Caco-2 (cell line): ENCODE results near the gene OR51B4. TPM values are rescaled to one million over a fixed set of nuclear protein-coding genes. Genes with fewer than 3 reads are reported as not detected.

Source experiments
- BruUV-seq: library from RNA; stranded (reverse); fragments of 400-500 nt; replicated peaks from 2 replicates; lab custom pipeline; 2021; lab: Mats Ljungman, UMichigan
- CTCF ChIA-PET: fragments of 300-600 bp; sonication (Branson Sonifier 250); formaldehyde crosslinking; loops from one replicate; lab custom pipeline; 2022; ENCODE audit warnings: antibody characterized with exemption; lab: Charles Lee
- POLR2A ChIA-PET: fragments of 300-600 bp; sonication (Branson Sonifier 250); formaldehyde crosslinking; loops from one replicate; lab custom pipeline; 2022; ENCODE audit warnings: antibody characterized with exemption; lab: Charles Lee
- DNase-seq, 2 experiments: peaks; one replicate each; pipeline versions ENCODE4 v3.0.0 to v3.0.0-alpha.2; 2020 to 2022
- H3K27me3 ChIP-seq: replicated peaks from 2 replicates; pipeline ENCODE4 v1.6.0; 2011; ENCODE audit warnings: low read length; ENCODE audit not compliant: control insufficient read depth, insufficient read depth
- H3K36me3 ChIP-seq: 2 replicates; pipeline ENCODE4 v1.5.1; 2011; ENCODE audit warnings: low read length; ENCODE audit not compliant: control insufficient read depth, insufficient read depth
- H3K4me1 ChIP-seq: fragments of 250-450 bp; sonication (Bioruptor Pico); 2 replicates; pipeline ENCODE4 v1.5.1; 2020; ENCODE audit warnings: mild to moderate bottlenecking
- H3K4me3 ChIP-seq: 2 replicates; pipeline ENCODE4 v1.5.1; 2011; ENCODE audit warnings: low read depth, mild to moderate bottlenecking, control low read depth, low read length
- H3K9me3 ChIP-seq: fragments of 250-450 bp; sonication (Bioruptor Pico); 2 replicates; pipeline ENCODE4 v1.5.1; 2020; ENCODE audit warnings: mild to moderate bottlenecking, moderate library complexity
- H3K27ac Mint-ChIP-seq: one replicate; pipeline ENCODE4 v1.8.0; 2022; ENCODE audit warnings: mixed read lengths; ENCODE audit not compliant: unreplicated experiment
- H3K27me3 Mint-ChIP-seq: one replicate; pipeline ENCODE4 v1.8.0; 2022; ENCODE audit warnings: mixed read lengths; ENCODE audit not compliant: insufficient read depth, unreplicated experiment
- H3K36me3 Mint-ChIP-seq: one replicate; pipeline ENCODE4 v1.8.0; 2022; ENCODE audit warnings: mild to moderate bottlenecking, mixed read lengths; ENCODE audit not compliant: insufficient read depth, unreplicated experiment
- H3K4me1 Mint-ChIP-seq: one replicate; pipeline ENCODE4 v1.8.0; 2022; ENCODE audit warnings: low read depth, mixed read lengths; ENCODE audit not compliant: unreplicated experiment
- H3K4me3 Mint-ChIP-seq: one replicate; pipeline ENCODE4 v1.8.0; 2022; ENCODE audit warnings: mild to moderate bottlenecking, moderate library complexity, mixed read lengths; ENCODE audit not compliant: unreplicated experiment
- H3K9me3 Mint-ChIP-seq: one replicate; pipeline ENCODE4 v1.8.0; 2022; ENCODE audit warnings: mixed read lengths; ENCODE audit not compliant: unreplicated experiment
- CTCF ChIP-seq, 2 experiments: fragments of 200-600 bp in 1 of 2; IDR thresholded peaks; 1 replicate in 1 of 2; 2 replicates in 1 of 2; pipeline versions ENCODE4 v1.5.1 to v1.8.0; 2011 to 2022; ENCODE audit warnings: antibody characterized with exemption in 1 of 2, control low read depth in 1 of 2, inconsistent platforms in 1 of 2, low read depth in 1 of 2, low read length in 1 of 2, mild to moderate bottlenecking in 1 of 2, moderate library complexity in 1 of 2; ENCODE audit not compliant: insufficient read depth in 1 of 2, severe bottlenecking in 1 of 2, unreplicated experiment in 1 of 2
- intact Hi-C: fragments of 100-400 bp; cut with micrococcal nuclease; formaldehyde crosslinking; loops from one replicate; pipeline ENCODE4 v1.10.0; 2022; ENCODE audit not compliant: unreplicated experiment
- total RNA-seq: library from RNA; stranded (reverse); gene quantifications from 2 replicates; pipeline ENCODE4 v1.2.3, GENCODE V29; 2022

Gene OR51B4
- total RNA-seq, 1 experiment from 2014 or later, result not detected

GRCh38 chr11:5281596-5281995 lies 20.1 kb downstream of the OR51B4 start:
- Histone ChIP-seq H3K36me3 (no peaks in the 10 kb centered on the region), H3K4me1 (no peaks in the 10 kb centered on the region), H3K9me3 (no peaks in the 10 kb centered on the region), H3K4me3 (no peak overlapping the region), H3K27me3 (no peaks in the 10 kb centered on the region)
- Mint-ChIP-seq H3K4me1 (peaks cover 6% of the 10 kb centered on the region), H3K36me3 (no peaks in the 10 kb centered on the region), H3K4me3 (no peak overlapping the region), H3K9me3 (no peaks in the 10 kb centered on the region), H3K27me3 (no peaks in the 10 kb centered on the region), H3K27ac (no peak overlapping the region)
- POLR2A ChIA-PET, result no interaction called here
- no TSS peak for BruUV-seq
- intact Hi-C loops, result no loop called here
- DNase-seq, result no peak
- CTCF ChIA-PET, result interaction anchor here (1.3 kb wide), 1 partner anchor 10 kb away, joined by 3 read pairs; no protein-coding TSS in a partner anchor
- TF ChIP-seq CTCF (IDR thresholded peaks at IDR 0.05; ENCODE audit: insufficient read depth in 1 of 2, low read depth in 1 of 2, low read length in 1 of 2, severe bottlenecking in 1 of 2, unreplicated experiment in 1 of 2), result no peak

GRCh38 chr11:5280582-5281102 lies 21.1 kb downstream of the OR51B4 start:
- ChIA-PET POLR2A (no interaction called here), CTCF (interaction anchor here (1.3 kb wide), 1 partner anchor 11 kb away, joined by 3 read pairs; no protein-coding TSS in a partner anchor)
- intact Hi-C loops, result no loop called here
- Histone ChIP-seq H3K27me3 (no peaks in the 10 kb centered on the region), H3K4me1 (no peaks in the 10 kb centered on the region), H3K9me3 (no peaks in the 10 kb centered on the region), H3K4me3 (no peak overlapping the region), H3K36me3 (no peaks in the 10 kb centered on the region)
- H3K27ac Mint-ChIP-seq, result peak overlapping the region; percentile 34
- DNase-seq, result peak; percentile 29 to 59
- TF ChIP-seq CTCF (IDR thresholded peaks at IDR 0.05; ENCODE audit: insufficient read depth in 1 of 2, low read depth in 1 of 2, low read length in 1 of 2, severe bottlenecking in 1 of 2, unreplicated experiment in 1 of 2), result no peak
- no peaks in the 10 kb centered on the region for H3K9me3 Mint-ChIP-seq
- H3K4me3 Mint-ChIP-seq, result no peak overlapping the region
- peaks cover 6% of the 10 kb centered on the region for H3K4me1 Mint-ChIP-seq
- no peaks in the 10 kb centered on the region for H3K27me3 Mint-ChIP-seq
- BruUV-seq, result no TSS peak
- no peaks in the 10 kb centered on the region for H3K36me3 Mint-ChIP-seq

GRCh38 chr11:5279471-5280090 lies 22.2 kb downstream of the OR51B4 start:
- no TSS peak for BruUV-seq
- Mint-ChIP-seq H3K9me3 (no peaks in the 10 kb centered on the region), H3K27ac (no peak overlapping the region), H3K4me1 (peaks cover 6% of the 10 kb centered on the region), H3K36me3 (no peaks in the 10 kb centered on the region), H3K27me3 (no peaks in the 10 kb centered on the region), H3K4me3 (no peak overlapping the region)
- no peaks in the 10 kb centered on the region for H3K9me3 ChIP-seq
- CTCF ChIA-PET, result no interaction called here
- POLR2A ChIA-PET, result no interaction called here
- H3K27me3 ChIP-seq, result no peaks in the 10 kb centered on the region
- no peak overlapping the region for H3K4me3 ChIP-seq
- H3K4me1 ChIP-seq, result no peaks in the 10 kb centered on the region
- no peak for TF ChIP-seq CTCF (IDR thresholded peaks at IDR 0.05; ENCODE audit: insufficient read depth in 1 of 2, low read depth in 1 of 2, low read length in 1 of 2, severe bottlenecking in 1 of 2, unreplicated experiment in 1 of 2)
- intact Hi-C loops, result no loop called here
- H3K36me3 ChIP-seq, result no peaks in the 10 kb centered on the region
- no peak for DNase-seq
